VCaP (cell line): ENCODE results near the gene ARSB.
"Not testable (repeated sequence)": the region's sequence is repeated elsewhere in the genome, so short reads cannot be mapped to it uniquely, and the experiment has no call there.

Experiments
- H3K27ac ChIP-seq: fragments of 450-650 bp; 2 replicates; pipeline ENCODE4 v1.5.1; 2017
- TF ChIP-seq, protein P1 (sequence below): fragments of 450-650 bp; conservative IDR thresholded peaks from 2 replicates; pipeline ENCODE4 v1.5.1; 2017; ENCODE audit warnings: mild to moderate bottlenecking, moderate library complexity

Gene ARSB

DNA sequence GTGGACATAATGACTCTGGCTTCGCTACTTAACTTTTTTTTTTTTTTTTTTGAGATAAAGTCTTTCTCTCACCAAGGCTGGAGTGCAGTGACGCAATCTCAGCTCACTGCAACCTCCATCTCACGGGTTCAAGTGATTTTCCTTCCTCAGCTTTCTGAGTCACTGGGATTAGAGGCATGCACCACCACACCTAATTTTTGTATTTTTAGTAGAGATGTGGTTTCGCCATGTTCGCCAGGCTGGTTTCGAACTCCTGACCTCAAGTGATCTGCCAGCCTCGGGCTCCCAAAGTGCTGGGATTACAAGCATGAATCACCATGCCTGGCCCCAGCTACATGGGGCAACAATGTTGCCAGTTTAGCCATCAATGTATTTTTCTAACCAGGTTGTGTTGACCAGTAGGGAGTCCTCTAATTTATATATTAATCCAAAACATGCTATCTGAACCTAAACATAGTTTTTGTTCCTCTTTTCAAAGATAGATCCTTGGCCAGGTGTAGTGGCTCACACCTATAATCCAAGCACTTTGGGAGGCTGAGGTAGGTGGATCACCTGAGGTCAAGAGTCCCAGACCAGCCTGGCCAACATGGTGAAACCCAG is 216.2 kb downstream of the ARSB start:
- TF ChIP-seq, protein P1, sequence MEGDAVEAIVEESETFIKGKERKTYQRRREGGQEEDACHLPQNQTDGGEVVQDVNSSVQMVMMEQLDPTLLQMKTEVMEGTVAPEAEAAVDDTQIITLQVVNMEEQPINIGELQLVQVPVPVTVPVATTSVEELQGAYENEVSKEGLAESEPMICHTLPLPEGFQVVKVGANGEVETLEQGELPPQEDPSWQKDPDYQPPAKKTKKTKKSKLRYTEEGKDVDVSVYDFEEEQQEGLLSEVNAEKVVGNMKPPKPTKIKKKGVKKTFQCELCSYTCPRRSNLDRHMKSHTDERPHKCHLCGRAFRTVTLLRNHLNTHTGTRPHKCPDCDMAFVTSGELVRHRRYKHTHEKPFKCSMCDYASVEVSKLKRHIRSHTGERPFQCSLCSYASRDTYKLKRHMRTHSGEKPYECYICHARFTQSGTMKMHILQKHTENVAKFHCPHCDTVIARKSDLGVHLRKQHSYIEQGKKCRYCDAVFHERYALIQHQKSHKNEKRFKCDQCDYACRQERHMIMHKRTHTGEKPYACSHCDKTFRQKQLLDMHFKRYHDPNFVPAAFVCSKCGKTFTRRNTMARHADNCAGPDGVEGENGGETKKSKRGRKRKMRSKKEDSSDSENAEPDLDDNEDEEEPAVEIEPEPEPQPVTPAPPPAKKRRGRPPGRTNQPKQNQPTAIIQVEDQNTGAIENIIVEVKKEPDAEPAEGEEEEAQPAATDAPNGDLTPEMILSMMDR: no peak
- H3K27ac ChIP-seq: no peak overlapping the region

DNA sequence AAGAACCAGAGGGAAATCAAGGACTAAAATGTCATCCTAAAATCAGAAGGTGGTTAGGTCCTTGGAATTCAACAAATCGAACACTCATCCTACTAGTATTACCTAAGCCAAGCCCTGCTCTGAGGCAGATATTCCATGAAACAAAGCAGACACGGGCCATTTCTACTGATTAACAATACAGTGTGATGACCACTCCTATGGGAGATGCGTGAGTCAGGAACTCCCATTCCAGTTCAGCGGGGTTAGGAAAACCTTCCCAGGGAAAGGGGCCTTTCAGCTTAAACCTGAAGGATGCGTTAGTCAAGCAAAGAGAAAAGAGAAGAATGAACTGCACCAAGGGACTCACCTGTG is 218.7 kb downstream of the ARSB start:
- TF ChIP-seq, protein P1: no peak
- no peak overlapping the region for H3K27ac ChIP-seq

DNA sequence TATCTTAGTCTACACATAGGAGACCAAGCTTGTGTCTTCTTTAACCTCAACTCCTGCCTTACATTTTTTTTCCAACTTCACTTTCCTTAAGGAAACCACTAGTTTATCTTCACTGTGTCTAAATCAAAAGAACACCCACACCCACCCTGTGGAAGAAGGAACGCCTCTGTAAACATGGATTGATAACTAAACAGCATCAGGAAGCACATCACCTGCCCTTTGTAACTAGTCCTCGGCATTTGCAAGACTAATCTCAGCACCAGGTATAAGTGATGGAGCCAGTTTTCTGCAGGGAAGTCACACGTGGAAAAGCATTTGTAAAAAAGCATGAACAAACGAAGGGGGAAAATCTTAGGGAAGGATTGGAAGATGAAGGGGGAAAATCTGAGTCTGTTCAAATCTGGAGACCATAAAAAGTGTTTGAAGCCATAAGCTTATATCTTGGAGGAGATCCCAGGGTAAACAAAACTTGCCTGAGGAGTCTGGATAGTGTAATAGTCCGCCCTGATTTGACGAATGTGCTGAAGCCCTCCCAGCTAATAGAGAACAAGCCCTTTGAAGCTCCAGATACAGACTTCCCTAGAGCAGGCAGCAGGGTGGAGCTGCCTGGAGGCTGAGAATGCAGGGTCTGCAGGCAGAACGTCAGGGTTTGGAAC is 219.2 kb downstream of the ARSB start:
- no peak overlapping the region for H3K27ac ChIP-seq
- TF ChIP-seq, protein P1: no peak

DNA sequence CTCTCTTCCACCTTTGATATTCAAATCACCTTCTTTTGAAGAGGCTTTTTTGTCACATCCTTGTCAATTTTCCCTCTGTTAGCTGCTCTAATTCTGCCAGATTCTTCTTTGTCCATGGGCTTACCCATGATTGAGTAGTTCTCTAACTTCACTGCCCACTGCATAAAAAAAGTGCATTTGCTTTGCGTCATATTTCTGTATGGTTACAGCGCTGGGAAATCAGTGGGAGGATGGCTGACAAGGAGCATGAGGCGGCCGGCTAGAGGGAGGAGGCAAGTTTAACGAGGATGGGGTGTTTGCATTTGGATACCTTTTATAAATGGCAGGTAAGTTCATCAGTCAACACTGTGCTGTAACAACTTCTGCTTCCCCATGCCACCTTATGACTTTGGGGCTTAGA is 220.0 kb downstream of the ARSB start:
- TF ChIP-seq, protein P1: no peak
- no peak overlapping the region for H3K27ac ChIP-seq

DNA sequence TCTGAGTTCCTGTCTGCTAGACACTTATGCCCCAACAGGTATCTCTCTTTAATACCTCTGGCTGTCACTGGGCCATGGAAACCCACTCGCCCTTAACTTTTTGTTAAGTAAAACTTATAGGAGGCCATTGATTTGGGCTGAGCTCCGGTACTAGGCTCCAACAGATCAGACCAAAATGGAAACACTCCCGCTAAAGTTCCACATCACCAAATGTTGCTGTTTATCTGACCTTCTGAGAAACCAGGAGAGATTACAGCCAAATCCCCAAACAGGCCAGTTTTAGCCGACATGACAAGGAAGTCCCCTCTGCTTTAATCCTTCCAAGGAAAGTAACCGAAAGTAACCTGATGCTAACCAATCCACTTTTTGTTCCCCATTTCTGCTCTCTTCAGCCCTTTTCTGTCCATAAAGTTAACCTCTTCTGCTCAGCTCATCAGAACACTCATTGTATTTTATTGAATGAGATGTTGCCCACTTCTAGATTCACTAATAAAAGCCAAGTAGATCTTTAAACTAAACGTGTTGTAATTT is 221.4 kb downstream of the ARSB start:
- no peak overlapping the region for H3K27ac ChIP-seq
- TF ChIP-seq, protein P1: no peak

DNA sequence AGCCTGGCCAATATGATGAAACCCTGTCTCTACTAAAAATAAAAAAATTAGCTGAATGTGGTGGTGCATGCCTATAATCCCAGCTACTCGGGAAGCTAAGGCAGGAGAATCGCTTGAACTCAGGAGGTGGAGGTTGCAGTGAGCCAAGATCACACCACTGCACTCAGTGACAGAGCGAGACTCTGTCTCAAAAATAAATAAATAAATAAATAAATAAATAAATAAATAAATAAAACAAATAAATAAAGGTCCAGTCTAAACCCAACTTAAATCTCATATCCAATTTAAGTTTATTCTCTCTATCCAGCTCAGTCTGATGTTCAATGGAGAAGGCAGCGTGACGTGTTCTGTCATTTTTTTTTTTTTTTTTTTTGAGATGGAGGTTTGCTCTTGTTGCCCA is 222.4 kb downstream of the ARSB start:
- not testable (repeated sequence) for H3K27ac ChIP-seq

DNA sequence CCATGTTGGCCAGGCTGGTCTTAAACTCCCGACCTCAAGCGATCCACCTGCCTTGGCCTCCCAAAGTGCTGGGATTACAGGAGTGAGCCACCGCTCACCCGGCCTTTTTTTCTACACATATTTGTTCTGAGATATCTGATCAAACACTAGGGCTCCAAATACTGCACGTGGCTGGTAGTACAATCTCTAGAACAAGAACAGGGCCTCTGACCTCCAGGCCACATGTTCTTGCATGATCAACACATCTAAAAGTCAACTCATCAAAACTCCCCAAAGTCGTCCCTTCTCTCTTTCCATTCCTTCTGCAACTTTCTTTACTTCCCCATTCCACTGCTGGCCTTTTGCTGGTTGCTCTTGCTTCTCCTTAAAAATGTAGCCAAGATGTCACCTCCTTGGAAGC is 223.3 kb downstream of the ARSB start:
- no peak overlapping the region for H3K27ac ChIP-seq
- TF ChIP-seq, protein P1: no peak

DNA sequence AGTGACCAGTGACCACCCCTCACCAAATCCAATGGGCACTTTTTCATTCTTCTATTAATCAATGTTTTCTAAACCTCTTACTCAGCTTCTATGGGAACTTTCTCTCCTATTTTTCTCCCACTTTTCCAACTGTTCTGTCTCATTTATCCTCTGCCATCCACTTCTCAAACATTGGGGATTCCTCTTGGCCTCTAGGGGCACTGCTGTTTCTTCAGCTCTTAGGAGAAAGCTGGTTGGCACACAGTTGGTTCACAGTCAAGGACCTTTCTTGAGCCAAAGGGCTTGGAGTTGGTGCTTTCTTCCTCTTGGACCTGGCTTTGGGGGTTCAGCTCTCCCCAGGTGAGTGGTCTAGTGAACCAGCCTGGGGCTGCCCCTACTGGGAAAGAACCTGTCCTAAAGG is 224.3 kb downstream of the ARSB start:
- no peak overlapping the region for H3K27ac ChIP-seq
- TF ChIP-seq, protein P1: no peak
